ENCODE data around the gene GPR87. TPM values are rescaled to one million over a fixed set of nuclear protein-coding genes. Genes with fewer than 3 reads are reported as not detected.

GPR87 gene
- total RNA-seq, 2 donors from 2014 or later = not detected

GRCh38 chr3:151299006-151299405, 17.6 kb downstream of the GPR87 start:
- Histone ChIP-seq H3K4me3 (ENCODE audit: low read length) (no peak overlapping the region), H3K27me3 (ENCODE audit: control insufficient read depth, insufficient read depth, low read length, poor library complexity, severe bottlenecking) (no peaks in the 10 kb centered on the region), H3K27ac (ENCODE audit: low read depth, low read length) (no peak overlapping the region), H3K9me3 (ENCODE audit: control insufficient read depth, low read length) (no peaks in the 10 kb centered on the region), H3K36me3 (ENCODE audit: control insufficient read depth, insufficient read depth, low read length) (no peaks in the 10 kb centered on the region), H3K4me1 (ENCODE audit: control insufficient read depth, insufficient read depth, low read length) (no peaks in the 10 kb centered on the region), H3K9ac (ENCODE audit: extremely low read depth, low read length, poor library complexity, severe bottlenecking) (no peak overlapping the region)
- DNase-seq = no peak
- TF ChIP-seq, protein P1, sequence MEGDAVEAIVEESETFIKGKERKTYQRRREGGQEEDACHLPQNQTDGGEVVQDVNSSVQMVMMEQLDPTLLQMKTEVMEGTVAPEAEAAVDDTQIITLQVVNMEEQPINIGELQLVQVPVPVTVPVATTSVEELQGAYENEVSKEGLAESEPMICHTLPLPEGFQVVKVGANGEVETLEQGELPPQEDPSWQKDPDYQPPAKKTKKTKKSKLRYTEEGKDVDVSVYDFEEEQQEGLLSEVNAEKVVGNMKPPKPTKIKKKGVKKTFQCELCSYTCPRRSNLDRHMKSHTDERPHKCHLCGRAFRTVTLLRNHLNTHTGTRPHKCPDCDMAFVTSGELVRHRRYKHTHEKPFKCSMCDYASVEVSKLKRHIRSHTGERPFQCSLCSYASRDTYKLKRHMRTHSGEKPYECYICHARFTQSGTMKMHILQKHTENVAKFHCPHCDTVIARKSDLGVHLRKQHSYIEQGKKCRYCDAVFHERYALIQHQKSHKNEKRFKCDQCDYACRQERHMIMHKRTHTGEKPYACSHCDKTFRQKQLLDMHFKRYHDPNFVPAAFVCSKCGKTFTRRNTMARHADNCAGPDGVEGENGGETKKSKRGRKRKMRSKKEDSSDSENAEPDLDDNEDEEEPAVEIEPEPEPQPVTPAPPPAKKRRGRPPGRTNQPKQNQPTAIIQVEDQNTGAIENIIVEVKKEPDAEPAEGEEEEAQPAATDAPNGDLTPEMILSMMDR (conservative IDR thresholded peaks at IDR 0.05) = no peak
- H3K27ac Mint-ChIP-seq = no peak overlapping the region
- 86 to 96% methylated on average over 1 to 2 of the region's 2 CpGs for WGBS, 2 experiments (ENCODE audit: insufficient coverage in 1 of 2, insufficient read length in 1 of 2)
- no peaks in the 10 kb centered on the region for H3K9me3 Mint-ChIP-seq
- no peaks in the 10 kb centered on the region for H3K36me3 Mint-ChIP-seq (ENCODE audit: low read depth)
- peaks cover 15% of the 10 kb centered on the region for H3K4me1 Mint-ChIP-seq
- H3K27me3 Mint-ChIP-seq (ENCODE audit: insufficient read depth) = no peaks in the 10 kb centered on the region
- no peak overlapping the region for H3K4me3 Mint-ChIP-seq

GRCh38 chr3:151297429-151297828, 19.2 kb downstream of the GPR87 start:
- Histone ChIP-seq H3K4me1 (ENCODE audit: control insufficient read depth, insufficient read depth, low read length) (no peaks in the 10 kb centered on the region), H3K4me3 (ENCODE audit: low read length) (no peak overlapping the region), H3K27ac (ENCODE audit: low read depth, low read length) (no peak overlapping the region), H3K9ac (ENCODE audit: extremely low read depth, low read length, poor library complexity, severe bottlenecking) (no peak overlapping the region), H3K9me3 (ENCODE audit: control insufficient read depth, low read length) (no peaks in the 10 kb centered on the region), H3K36me3 (ENCODE audit: control insufficient read depth, insufficient read depth, low read length) (no peaks in the 10 kb centered on the region), H3K27me3 (ENCODE audit: control insufficient read depth, insufficient read depth, low read length, poor library complexity, severe bottlenecking) (no peaks in the 10 kb centered on the region)
- Mint-ChIP-seq H3K4me1 (peaks cover 9% of the 10 kb centered on the region), H3K27me3 (ENCODE audit: insufficient read depth) (no peaks in the 10 kb centered on the region), H3K27ac (no peak overlapping the region), H3K4me3 (no peak overlapping the region), H3K9me3 (no peaks in the 10 kb centered on the region), H3K36me3 (ENCODE audit: low read depth) (no peaks in the 10 kb centered on the region)
- no peak for DNase-seq
- 86% methylated on average over 1 of the region's 2 CpGs; no CpG with 5 or more reads in 1 of the 2 experiments for WGBS, 2 experiments (ENCODE audit: insufficient coverage in 1 of 2, insufficient read length in 1 of 2)
- TF ChIP-seq, protein P1 (conservative IDR thresholded peaks at IDR 0.05) = no peak

- 96 to 100% methylated on average over 1 to 3 of the region's 3 CpGs for whole genome bisulfite sequencing, 2 experiments (ENCODE audit: insufficient coverage in 1 of 2, insufficient read length in 1 of 2)
- Mint-ChIP-seq H3K9me3 (no peaks in the 10 kb centered on the region), H3K4me3 (no peak overlapping the region), H3K27ac (no peak overlapping the region), H3K36me3 (ENCODE audit: low read depth) (no peaks in the 10 kb centered on the region), H3K27me3 (ENCODE audit: insufficient read depth) (no peaks in the 10 kb centered on the region), H3K4me1 (peaks cover 9% of the 10 kb centered on the region)
- H3K4me1 ChIP-seq (ENCODE audit: control insufficient read depth, insufficient read depth, low read length) = no peaks in the 10 kb centered on the region
- no peak overlapping the region for H3K4me3 ChIP-seq (ENCODE audit: low read length)
- TF ChIP-seq, protein P1 (conservative IDR thresholded peaks at IDR 0.05) = no peak
- DNase-seq = peak; percentile 60
- H3K36me3 ChIP-seq (ENCODE audit: control insufficient read depth, insufficient read depth, low read length) = no peaks in the 10 kb centered on the region
- H3K9ac ChIP-seq (ENCODE audit: extremely low read depth, low read length, poor library complexity, severe bottlenecking) = no peak overlapping the region
- H3K27me3 ChIP-seq (ENCODE audit: control insufficient read depth, insufficient read depth, low read length, poor library complexity, severe bottlenecking) = no peaks in the 10 kb centered on the region
- H3K9me3 ChIP-seq (ENCODE audit: control insufficient read depth, low read length) = no peaks in the 10 kb centered on the region
- no peak overlapping the region for H3K27ac ChIP-seq (ENCODE audit: low read depth, low read length)
Observed at GRCh38 chr3:151296226-151296625, 20.4 kb downstream of the GPR87 start.

Measured in endodermal cell (in vitro differentiated cells).